Suppressor macrophage treated with lipopolysaccharide for 1 hour (primary cell): ENCODE data around the gene SPPL2A.

ENCODE experiments used
- DNase-seq, 3 donors: peaks; one replicate each; pipeline ENCODE4 v3.0.0-alpha.2; 2020 to 2022

The SPPL2A gene

GRCh38 chr15:50685191-50685975 is 80.1 kb downstream of the SPPL2A start:
- no peak for DNase-seq

DNA sequence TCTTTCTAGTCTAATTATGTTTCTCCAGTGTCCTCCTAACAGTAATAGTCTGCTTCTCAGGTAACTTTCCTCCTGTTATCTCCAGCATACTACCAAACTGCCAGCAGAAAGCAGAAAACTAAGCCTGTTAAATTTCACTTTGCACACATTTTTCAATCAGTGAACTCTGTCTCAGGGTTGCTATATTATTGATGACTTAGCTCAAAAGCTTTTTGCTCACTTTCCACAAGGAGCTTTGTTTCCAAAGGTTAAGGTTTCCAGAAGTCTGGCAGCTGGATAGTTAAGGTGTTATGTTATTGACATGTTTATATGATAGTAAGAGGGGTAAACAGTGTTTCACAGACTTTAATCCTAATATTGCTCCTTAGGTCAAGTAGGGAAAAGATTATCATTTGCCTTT is 84.0 kb downstream of the SPPL2A start:
- DNase-seq = no peak

GRCh38 chr15:50676799-50677483 is 88.6 kb downstream of the SPPL2A start:
- DNase-seq = no peak

DNA sequence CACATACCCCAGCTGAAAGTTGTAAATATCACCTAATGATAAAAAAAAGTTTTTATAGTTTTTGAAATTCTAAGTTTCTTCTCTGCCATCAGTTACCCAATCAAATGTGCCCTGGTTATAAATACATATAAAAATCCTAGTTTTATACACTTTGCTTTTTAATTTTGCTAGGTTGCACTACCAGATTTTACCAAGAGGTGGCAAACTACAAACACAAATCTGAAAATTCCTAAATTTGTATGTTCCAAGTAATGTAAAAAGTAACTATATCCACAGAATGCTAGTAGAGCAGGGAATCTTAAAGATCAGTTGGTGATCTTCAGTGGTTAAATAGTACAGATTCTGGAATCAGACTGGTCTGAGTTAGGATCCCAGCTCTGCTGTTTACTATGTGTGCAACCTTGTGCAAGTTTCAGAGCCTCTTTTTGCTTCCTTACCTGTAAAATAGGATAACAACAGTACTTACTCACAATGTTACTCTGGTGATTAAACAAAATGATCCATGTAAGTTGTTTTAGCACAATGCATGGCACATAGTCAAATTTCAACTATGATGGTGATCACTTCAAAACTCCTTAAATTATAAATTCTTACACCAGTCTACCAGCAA is 89.9 kb downstream of the SPPL2A start:
- DNase-seq = peak; percentile 30 to 66 (median 66)

GRCh38 chr15:50670115-50670514 is 95.4 kb downstream of the SPPL2A start:
- DNase-seq = no peak

DNA sequence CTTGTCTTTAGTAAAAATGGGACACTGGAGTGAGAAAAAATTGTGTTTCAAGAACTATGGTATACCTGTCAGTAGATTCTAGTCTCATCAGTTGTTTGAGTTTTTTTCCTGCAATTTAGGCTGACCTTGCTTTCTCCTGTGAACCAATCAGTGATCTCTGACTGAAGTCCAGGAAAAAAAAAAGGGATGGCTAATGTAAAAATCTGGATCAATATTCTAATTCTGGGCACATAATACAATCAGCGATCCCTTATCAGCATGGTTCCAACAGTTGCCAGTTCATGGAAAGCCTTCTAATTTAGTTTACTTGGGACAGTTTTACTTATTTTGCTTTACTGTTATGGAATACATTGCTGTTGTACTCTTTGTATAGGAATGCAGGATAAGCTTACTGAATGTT is 95.9 kb downstream of the SPPL2A start:
- DNase-seq = peak in 1 of 3 donors; percentile 5

GRCh38 chr15:50665938-50666337 is 99.6 kb downstream of the SPPL2A start:
- peak in 1 of 3 donors; percentile 12 for DNase-seq

- DNase-seq = no peak
Measured at GRCh38 chr15:50655555-50655954, 110.0 kb downstream of the SPPL2A start.

DNA sequence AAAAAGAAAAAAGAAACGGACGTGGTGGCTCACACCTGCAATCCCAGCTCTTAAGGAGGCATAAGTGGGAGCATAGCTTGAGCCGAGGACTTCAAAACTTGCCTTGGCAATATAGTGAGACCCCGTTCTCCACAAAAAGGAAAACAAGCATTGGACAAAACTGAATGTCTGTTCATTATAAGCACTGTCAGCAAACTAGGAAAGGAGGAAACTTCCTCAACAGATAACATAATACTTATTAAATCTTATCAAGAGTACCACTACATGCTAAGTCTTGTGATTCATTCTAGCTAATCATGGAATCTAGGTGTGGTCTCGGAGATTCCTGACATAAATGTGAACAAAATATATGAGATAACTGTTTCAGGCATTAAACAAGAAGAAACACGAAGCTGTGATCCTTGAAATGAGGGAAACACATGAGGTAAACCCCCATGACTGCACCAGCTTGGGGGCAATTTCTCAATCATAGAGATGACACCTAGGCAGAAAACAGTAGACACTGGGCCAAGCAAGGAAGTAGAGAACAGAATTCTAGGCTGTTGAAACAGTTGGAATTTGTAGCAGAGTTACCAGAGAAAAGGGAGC is 112.3 kb downstream of the SPPL2A start:
- DNase-seq = peak in 1 of 3 donors; percentile 8

DNA sequence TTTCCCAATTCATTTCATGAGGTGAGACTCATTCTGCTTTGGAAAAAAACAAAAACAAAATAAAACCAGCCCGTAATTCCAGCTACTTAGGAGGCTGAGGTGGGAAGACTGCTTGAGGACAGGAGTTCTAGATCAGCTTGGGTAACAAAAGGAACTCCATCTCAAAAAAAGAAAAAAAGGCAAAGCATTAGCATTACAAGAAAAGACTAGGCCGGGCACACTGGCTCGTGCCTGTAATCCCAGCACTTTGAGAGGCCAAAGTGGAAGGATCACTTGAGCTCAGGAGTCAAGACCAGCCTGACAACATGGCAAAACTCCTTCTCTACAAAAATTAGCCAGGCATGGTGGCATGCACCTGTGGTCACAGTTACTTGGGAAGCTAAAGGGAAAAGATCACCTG is 112.8 kb downstream of the SPPL2A start:
- no peak for DNase-seq
